GM19193 (cell line): Measurements from ENCODE around the gene FASN.

ENCODE experiments used
- POLR2A ChIP-seq: IDR thresholded peaks from 4 replicates; pipeline ENCODE4 v1.6.1; 2011; ENCODE audit not compliant: insufficient read depth, insufficient read length; ENCODE audit errors: extremely low read depth

Gene FASN

DNA sequence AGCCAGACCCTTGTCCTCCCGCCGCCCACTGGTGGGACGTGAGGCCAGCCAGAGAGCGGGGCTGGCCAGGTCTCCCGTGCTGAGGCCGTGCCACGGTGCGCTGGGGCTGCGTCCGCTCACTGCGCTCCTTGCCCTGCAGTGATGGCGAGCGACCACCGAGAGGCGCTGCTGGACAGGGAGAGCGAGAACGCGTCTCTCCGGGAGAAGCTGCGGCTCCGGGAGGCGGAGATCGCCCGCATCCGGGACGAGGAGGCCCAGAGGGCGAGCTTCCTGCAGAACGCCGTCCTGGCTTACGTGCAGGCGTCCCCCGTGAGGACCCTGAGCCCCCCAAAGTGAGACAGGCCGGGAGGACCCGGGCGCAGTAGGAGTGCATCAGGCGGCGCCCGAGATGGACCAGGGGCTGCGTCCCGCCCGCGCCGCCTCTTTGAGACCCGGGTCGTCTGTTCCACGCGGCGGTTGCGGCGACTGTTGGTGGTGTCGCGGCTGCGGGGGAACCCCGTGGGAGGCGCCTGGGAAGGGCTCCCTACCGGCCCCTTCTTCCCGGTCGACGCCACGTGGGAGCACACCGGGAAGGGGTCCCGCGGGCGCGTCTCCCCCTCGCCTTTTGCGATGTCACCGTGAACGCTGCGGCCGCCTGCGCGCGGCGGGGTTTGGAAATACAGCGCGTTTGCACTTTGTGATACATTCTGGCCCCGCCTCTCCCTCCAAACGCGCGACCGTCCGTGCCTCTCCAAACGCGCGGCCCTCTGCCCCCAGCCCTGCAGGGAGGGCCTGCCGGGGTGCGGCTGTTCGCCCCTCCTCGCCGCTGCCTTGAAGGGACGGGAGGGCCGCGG is 67.3 kb downstream of the FASN start:
- no peak for TF ChIP-seq POLR2A

DNA sequence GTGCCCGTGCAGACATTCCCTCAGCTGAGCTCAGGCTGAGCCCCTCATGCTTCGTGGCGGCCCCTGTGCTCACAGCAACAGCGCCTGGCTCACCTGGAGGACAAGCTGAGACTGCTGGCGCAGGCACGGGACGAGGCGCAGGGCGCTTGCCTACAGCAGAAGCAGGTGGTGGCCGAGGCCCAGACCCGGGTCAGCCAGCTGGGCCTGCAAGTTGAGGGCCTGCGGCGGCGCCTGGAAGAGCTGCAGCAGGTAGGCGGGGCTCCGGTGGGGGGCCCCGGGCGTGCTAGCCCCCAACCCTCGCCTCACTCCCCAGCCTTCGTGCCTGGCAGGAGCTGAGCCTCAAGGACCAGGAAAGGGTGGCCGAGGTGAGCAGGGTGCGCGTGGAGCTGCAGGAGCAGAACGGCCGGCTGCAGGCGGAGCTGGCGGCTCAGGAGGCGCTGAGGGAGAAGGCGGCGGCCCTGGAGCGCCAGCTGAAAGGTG is 68.0 kb downstream of the FASN start:
- no peak for TF ChIP-seq POLR2A

DNA sequence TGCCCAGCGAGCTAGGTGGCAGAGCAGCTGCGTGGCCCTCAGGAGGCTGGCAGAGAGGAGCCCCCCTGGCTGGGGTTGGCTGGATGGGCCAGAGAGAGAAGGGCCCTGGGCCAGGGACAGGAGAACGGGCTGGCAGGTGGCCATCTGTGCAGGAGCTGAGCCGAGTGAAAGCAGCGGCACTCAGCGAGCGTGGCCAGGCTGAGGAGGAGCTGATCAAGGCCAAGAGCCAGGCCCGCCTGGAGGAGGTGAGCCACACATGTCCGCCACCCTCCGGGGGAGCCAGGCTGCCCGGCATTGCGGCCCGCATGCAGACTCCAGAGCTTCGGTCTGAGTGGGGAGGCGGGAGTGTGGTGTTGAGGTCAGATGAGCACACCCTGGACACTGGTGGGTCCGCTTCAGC is 68.6 kb downstream of the FASN start:
- TF ChIP-seq POLR2A: no peak

DNA sequence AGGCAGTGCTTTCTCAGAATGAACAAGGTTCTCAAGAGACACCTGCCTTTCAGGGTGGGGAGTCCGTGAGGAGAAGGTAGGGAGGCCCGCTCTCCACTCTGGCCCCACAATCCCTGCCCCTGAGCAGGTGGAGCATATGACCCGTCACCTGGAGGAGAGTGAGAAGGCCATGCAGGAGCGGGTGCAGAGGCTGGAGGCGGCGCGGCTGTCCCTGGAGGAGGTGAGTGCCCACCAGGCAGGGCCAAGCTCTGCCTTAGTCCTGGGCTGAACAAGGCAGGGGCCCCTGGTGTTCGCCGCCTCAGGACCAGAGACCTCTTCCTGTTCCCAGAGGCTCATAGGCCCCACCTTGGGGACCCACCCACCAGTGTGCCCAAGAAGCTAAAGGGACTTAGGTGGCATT is 69.1 kb downstream of the FASN start:
- TF ChIP-seq POLR2A: no peak
